ENCODE measurements around the gene KIF1C. TPM values are rescaled to one million over a fixed set of nuclear protein-coding genes. Genes with fewer than 3 reads are reported as not detected.

KIF1C gene
- total RNA-seq, 2 experiments from 2014 or later: 20.6 to 53.7 TPM

DNA sequence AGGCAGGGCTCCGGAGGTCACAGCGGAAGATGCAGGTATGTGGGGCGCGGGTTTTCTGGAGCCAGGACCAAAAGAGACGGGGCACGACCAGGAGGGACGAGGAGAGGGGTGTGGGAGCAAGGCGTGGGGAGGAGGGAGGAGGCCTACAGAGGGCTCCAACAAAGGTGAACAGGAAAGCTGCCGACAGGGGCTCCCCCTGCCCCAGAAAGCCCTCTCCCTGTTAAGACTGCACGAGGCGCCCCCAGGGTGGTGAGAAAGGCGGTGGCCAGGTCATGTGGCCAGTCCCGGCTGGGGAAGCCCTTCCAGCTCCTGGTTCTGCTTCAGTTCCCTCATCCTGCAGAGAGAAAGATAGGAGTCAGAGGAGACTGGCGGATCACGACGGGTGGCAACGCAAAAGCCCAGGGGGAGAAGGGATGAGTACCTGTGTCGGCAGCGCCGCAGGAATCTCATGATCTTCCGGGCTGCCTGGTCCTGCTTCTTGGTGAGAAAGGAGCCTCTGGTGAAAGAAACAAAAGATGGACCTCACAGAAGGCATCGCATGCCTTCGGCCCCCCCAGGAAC, 29.2 kb upstream of the KIF1C start:
- H3K4me2 ChIP-seq (ENCODE audit: low read length): peak overlapping the region; percentile 80
- no peak for TF ChIP-seq EZH2phosphoT487 (IDR thresholded peaks at IDR 0.05; ENCODE audit: borderline replicate concordance, low read depth, low read length)
- no peak for TF ChIP-seq CTCF (conservative IDR thresholded peaks at IDR 0.05; ENCODE audit: low read length)
- H3K4me1 ChIP-seq (ENCODE audit: insufficient read depth, low read length, poor library complexity, severe bottlenecking): peaks cover 23% of the 10 kb centered on the region
- no TSS peak for BruUV-seq (replicated peaks)
- H3K36me3 ChIP-seq (ENCODE audit: insufficient read depth, low read length): peaks cover 27% of the 10 kb centered on the region
- H3K4me3 ChIP-seq (ENCODE audit: low read depth, low read length, poor library complexity, severe bottlenecking): peak overlapping the region; percentile 78
- ChIA-PET CTCF (ENCODE audit: unreplicated experiment) (no interaction called here), POLR2A (interaction anchor here (0.6 to 6.0 kb wide), 4 partner anchors 16 to 67 kb away, joined by 3 to 51 read pairs (median 12); partner anchors contain the start of genes CAMTA2, ENO3, RNF167 and SLC25A11)
- H2AFZ ChIP-seq (ENCODE audit: low read length): no peak overlapping the region; the same call in 1 of the 2 replicates
- no peaks in the 10 kb centered on the region for H3K9me3 ChIP-seq (ENCODE audit: low read length)
- intact Hi-C loops (cut with micrococcal nuclease; ENCODE audit: unreplicated experiment): loop anchor here (5.0 kb wide), 1 partner anchor 49 kb away; no protein-coding TSS in a partner anchor
- H4K20me1 ChIP-seq (ENCODE audit: insufficient read depth, low read length): no peaks in the 10 kb centered on the region
- peaks cover 22% of the 10 kb centered on the region; the same call in 1 of the 2 replicates for H3K79me2 ChIP-seq (ENCODE audit: insufficient read depth, low read depth, low read length)
- DNase-seq (ENCODE audit: low spot score): no peak
- H3K27ac ChIP-seq (ENCODE audit: low read depth, low read length, poor library complexity, severe bottlenecking): peak overlapping the region; percentile 77
- no peaks in the 10 kb centered on the region for H3K9me2 ChIP-seq (ENCODE audit: insufficient read depth, low read length)

GRCh38 chr17:4969047-4969550, 28.7 kb upstream of the KIF1C start:
- POLR2A ChIA-PET: interaction anchor here (1.5 to 6.0 kb wide), 3 partner anchors 17 to 29 kb away, joined by 5 to 51 read pairs (median 20); partner anchors contain the start of genes CAMTA2, ENO3, RNF167 and SLC25A11

More at GRCh38 chr17:4969047-4969550, 28.7 kb upstream of the KIF1C start:
- Histone ChIP-seq H2AFZ (ENCODE audit: low read length) (no peak overlapping the region), H3K4me3 (ENCODE audit: low read depth, low read length, poor library complexity, severe bottlenecking) (peak overlapping the region; percentile 78), H3K79me2 (ENCODE audit: insufficient read depth, low read depth, low read length) (peaks cover 22% of the 10 kb centered on the region; the same call in 1 of the 2 replicates), H3K4me1 (ENCODE audit: insufficient read depth, low read length, poor library complexity, severe bottlenecking) (peaks cover 23% of the 10 kb centered on the region), H3K27ac (ENCODE audit: low read depth, low read length, poor library complexity, severe bottlenecking) (no peak overlapping the region), H3K9me3 (ENCODE audit: low read length) (no peaks in the 10 kb centered on the region), H3K9me2 (ENCODE audit: insufficient read depth, low read length) (no peaks in the 10 kb centered on the region), H4K20me1 (ENCODE audit: insufficient read depth, low read length) (no peaks in the 10 kb centered on the region), H3K4me2 (ENCODE audit: low read length) (peak overlapping the region; percentile 80; the same call in 1 of the 2 replicates), H3K36me3 (ENCODE audit: insufficient read depth, low read length) (peaks cover 31% of the 10 kb centered on the region)
- BruUV-seq (replicated peaks): no TSS peak
- TF ChIP-seq EZH2phosphoT487 (IDR thresholded peaks at IDR 0.05; ENCODE audit: borderline replicate concordance, low read depth, low read length) (no peak), CTCF (conservative IDR thresholded peaks at IDR 0.05; ENCODE audit: low read length) (no peak)
- intact Hi-C loops (cut with micrococcal nuclease; ENCODE audit: unreplicated experiment): loop anchor here (5.0 kb wide), 1 partner anchor 48 kb away; no protein-coding TSS in a partner anchor
- no peak for DNase-seq (ENCODE audit: low spot score)
- CTCF ChIA-PET (ENCODE audit: unreplicated experiment): no interaction called here

Data from OCI-LY7 (cell line).